GM21737 (cell line): ENCODE measurements around the gene ZNF71.
"Not testable (repeated sequence)": the region's sequence is repeated elsewhere in the genome, so short reads cannot be mapped to it uniquely, and the experiment has no call there.

Source experiments
- ATAC-seq: cut with Tn5 transposase; IDR thresholded peaks from one replicate; pipeline ENCODE4 v1.9.1; 2021; ENCODE audit warnings: mild to moderate bottlenecking, moderate library complexity; ENCODE audit not compliant: unreplicated experiment

Gene ZNF71

GRCh38 chr19:56619121-56619520, 24.0 kb downstream of the ZNF71 start:
- ATAC-seq: no peak

GRCh38 chr19:56622374-56622773, 27.3 kb downstream of the ZNF71 start:
- no peak for ATAC-seq

DNA sequence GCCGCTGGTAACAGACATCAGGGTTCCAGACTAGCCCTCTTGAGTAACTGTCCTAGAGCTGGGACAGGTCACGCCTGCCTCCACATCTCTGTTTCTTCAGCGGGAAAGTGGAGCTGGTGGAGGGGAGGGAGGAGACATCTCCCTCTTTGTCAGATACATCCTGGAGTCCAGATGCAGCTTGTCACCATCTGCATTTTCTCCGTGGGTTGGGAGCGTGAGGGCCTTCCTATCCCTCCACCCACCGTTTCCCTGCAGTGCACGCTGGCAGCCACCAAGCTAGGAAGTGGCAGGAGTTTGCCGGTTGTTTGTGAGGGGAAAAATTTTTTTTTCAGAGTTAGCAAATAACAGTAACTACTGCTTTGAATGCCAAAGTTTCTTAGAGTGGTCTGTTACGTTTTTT, 27.9 kb downstream of the ZNF71 start:
- no peak for ATAC-seq

GRCh38 chr19:56625708-56626107, 30.6 kb downstream of the ZNF71 start:
- ATAC-seq: no peak

- no peak for ATAC-seq
These were observed 37.9 kb downstream of the ZNF71 start for GRCh38 chr19:56633021-56633420.

DNA sequence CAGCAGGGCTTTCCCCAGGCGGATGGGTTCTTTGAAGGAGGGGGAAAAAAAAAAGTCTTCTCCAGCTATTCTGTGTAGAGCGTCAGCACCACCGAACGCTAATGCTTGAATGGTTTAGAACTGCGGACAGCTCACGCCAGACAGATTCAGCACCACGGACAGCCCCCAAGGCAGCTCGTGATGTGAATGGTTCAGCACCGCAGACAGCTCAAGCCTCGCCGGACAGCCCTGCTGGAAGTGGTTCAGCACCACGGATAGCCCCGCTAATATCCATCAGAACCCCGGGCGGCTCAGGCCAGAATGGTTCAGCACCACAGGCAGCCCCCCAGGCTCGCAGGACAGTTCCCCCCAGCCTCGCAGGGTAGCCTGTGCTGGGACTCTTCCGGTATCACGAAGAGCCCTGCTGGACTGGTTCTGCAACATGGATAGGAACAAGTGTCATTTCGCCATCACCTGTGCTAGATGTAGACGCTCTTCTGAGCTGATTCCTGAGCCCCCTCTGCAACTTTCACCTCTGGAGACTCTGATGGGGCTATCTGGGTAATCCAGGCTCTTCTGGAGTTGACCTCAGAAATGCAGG, 43.0 kb downstream of the ZNF71 start:
- no peak for ATAC-seq

GRCh38 chr19:56639217-56639616, 44.1 kb downstream of the ZNF71 start:
- no peak for ATAC-seq

- ATAC-seq: no peak
These were observed 47.8 kb downstream of the ZNF71 start, which contains the start of gene SMIM17 for GRCh38 chr19:56642711-56643459. Gene SMIM17 (plus strand): TSS chr19:56643159. CDS start chr19:56645668, 2,509 bp downstream.

DNA sequence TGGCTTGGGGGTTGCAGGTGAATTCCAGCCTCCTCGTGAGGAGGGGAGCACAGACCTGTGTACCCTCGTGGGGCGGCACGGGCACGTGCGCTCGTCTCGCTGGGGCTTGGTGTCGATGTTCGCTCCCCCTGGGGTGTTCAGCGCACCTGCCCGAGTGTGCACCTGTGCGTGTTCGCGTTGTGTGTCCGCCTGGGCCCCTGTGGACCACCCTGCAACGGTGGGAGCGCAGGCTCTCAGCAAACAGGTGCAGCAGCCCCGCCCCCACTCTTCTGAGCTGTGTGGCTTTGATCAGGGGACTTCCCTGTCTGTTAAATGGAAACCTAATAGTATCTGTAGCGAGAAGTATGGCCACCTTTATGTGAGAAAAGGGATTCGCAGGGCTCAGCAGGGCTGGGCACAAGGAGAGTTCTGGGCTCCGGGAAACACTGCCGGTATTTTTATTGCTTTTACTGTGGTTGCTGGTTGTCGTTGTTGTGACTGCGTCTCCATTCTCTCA, 48.4 kb downstream of the ZNF71 start:
- no peak for ATAC-seq

- no peak for ATAC-seq
These were observed 59.0 kb downstream of the ZNF71 start for GRCh38 chr19:56654151-56654550.

- no peak for ATAC-seq
These were observed 65.4 kb downstream of the ZNF71 start for GRCh38 chr19:56660381-56661107.

DNA sequence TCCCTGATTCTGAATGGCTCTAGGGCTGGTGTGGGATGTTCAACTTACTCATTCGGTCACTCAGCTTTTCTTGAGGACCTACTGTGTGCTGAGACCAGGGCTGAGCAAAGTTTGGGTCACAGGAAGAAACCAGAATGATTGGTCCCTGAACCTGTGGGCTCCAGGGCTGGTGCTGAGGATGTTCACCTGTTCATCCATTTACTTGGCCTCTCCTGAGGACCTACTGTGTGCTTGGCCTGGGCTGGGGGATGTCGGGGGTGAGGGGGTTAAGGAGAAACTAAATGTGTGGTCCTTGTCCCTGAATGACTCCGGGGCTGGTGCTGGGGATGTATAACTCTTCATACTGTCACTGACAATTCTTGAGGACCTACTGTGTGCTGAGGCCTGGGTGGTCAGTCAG, 66.1 kb downstream of the ZNF71 start:
- no peak for ATAC-seq

DNA sequence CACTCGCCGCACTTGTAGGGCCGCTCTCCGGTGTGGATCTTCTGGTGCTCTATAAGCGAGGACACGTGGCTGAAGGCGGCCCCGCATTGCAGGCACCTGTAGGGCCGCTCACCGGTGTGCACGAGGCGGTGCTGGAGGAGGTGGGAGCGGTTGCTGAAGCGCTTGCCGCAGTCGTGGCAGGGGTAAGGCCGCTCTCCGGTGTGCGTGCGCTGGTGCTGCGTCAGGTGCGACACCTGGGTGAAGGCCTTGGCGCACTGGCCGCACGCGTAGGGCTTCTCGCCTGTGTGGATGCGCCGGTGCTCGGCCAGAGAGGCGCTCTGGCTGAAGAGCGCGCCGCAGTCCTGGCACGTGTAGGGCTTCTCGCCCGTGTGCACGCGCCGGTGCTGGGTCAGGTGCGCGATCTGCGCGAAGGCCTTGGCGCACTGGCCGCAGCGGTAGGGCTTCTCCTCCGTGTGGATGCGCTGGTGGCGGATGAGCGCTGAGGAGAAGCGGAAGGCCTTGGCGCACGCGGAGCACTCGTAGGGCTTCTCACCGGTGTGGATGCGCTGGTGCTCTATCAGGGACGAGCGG, 68.9 kb downstream of the ZNF71 start:
- ATAC-seq: no peak

DNA sequence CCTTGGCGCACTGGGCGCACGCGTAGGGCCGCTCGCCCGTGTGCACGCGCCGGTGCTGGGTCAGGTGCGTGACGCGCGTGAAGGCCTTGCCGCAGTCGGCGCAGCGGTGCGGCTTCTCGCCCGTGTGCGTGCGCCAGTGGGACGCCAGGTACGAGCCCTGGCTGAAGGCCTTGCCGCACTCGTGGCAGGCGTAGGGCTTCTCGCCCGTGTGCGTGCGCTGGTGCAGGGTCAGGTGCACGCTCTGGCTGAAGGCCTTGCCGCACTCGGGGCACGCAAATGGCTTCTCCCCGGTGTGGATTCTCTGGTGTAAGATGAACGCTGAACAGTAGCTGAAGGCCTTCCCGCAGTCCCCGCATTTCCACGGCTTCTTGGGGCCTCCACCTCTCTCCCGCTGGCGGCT, 69.4 kb downstream of the ZNF71 start:
- ATAC-seq: no peak

DNA sequence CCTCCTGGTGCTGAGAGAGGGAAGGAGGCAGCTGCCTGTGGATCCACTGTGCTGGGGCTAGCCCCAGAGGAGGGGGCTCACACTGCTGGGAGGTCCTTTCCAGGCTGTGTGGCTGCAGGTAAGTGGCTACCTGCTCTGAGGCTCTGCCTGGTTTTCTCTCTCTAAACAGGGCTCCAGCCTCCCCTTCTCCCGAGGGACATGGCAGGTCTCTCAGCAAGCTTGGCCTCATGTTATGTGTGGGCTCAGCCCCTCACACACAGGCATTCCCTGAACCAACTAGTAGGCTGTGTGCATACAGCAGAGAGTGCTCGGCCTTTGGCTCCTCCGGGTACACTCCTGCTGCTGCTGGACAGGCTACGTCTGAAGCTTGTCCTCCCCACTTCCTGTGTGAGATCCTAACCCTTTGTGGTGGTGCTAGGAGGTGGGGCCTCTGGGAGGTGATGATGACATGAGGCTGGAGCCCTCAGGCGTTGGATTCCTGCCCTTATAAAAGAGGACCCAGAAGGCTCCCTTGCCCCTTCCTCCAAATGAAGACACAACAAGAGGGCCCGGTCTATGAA, 72.3 kb downstream of the ZNF71 start:
- no peak for ATAC-seq

DNA sequence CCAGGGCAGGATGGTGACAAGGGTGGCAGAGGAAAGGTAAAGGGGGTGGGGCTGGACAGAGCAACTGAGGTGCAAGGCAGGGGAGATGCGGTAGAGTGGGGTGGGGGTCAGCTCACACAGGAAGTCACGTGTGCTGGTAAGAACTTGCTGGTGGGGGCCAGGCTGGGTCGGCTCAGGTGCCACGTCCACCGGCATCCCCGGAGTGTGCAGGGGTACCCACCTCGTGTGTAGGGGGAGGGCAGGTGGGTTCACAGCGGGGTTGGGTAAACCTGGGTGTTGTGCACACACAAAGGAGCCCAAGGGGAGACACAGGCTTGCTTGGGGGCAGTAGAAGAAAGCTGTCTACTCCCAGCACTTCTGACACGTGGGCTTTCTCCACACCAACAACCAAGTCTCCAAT, 73.6 kb downstream of the ZNF71 start:
- no peak for ATAC-seq

DNA sequence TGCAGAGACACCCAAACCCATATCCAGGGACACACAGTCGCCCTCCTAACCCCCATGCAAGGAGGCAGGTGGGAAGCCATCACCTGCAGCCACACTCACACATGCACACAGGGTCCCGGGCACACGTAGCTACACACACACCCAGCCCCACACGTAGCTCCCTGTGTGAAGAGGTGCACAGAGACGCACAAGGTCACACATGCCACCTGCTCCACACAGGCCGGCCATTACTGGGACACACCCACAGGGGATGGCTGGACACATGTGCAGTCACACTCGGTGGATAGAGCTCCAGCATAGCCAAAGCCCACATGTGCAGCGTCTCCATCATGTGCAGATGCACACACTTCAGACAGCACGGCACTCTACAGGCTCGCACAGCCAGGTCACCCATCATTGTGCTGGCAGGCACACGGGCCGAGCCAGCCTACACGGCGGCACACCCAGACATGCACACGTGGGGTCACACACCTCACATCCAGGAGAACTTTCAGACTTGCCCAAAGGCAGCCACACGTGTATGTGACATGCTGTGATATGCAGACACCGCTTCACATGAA, 75.4 kb downstream of the ZNF71 start:
- ATAC-seq: no peak

DNA sequence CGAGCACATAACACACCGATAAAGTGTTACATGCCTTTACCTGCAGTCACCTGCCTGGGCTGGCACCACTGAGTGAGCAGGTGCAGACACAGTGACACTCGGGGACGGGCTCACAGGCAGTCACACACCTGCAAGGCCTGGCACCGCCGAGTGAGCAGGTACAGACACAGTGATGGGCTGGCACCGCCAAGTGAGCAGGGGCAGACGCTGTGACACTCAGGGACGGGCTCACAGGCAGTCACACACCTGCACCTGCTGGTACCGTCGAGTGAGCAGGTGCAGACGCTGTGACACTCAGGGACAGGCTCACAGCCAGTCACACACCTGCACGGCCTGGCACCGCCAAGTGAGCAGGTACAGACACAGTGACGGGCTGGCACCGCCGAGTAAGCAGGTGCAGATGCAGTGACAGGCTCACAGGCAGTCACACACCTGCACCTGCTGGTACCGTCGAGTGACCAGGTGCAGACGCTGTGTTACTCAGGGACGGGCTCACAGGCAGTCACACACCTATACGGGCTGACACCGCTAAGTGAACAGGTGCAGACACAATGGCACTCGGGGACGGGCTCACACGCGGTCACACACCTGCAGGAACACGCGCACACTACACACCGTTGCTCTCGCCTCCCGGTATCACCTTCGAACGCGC, 76.0 kb downstream of the ZNF71 start:
- no peak for ATAC-seq

DNA sequence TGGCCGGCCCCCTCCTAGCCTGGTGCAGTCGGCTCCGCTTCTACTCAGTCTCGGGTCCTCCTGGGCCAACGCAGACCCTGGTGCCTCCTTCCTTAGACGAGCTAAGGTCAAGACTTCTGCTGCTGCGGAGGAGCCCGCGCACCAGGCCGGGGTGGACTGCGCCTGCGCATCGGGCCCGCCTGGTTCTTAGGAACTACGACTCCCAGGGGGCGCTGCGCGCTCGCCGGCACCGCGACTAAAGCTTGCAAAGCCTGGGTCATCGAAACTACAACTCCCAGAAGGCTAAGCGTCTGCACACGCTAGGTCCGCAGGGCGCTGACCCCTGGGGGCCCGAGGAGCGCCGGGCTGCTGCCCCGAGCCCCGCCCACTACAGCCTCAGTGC, 76.5 kb downstream of the ZNF71 start, which contains the start of gene ZNF835:
Gene ZNF835, minus strand, starts transcription at position 145 of the 382 bp plus-strand sequence. CDS start 6,559 bp downstream, outside the sequence.
- no peak for ATAC-seq

DNA sequence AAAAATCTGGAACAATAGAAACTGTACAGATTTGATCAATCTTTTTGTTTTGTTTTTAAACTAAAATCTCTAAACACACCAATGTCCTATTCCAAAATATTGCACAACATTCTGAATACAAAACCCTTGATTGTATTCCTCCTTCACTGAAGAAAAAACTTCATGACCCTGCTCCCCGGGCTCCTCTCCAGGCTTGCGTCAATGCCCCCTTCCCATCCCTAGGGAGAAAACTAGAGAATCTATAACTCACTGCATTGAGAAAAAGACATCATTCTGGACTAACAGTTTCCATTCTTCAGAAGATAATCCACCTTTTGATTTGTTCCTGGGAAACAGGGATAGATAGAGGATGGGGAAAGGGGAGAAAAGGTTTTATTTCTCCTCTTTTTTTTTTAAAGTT, 77.5 kb downstream of the ZNF71 start:
- not testable (repeated sequence) for ATAC-seq
